Keratinocyte (primary cell): Measurements from ENCODE around the gene VMP1.
"Not testable (repeated sequence)": the region's sequence is repeated elsewhere in the genome, so short reads cannot be mapped to it uniquely, and the experiment has no call there.

ENCODE experiments used
- CTCF ChIP-seq, 3 experiments: IDR thresholded peaks in 1 of 3; conservative IDR thresholded peaks in 1 of 3; optimal IDR thresholded peaks in 1 of 3; 2 replicates in 2 of 3; 3 replicates in 1 of 3; pipeline versions ENCODE3 to v1.5.1; 2011; ENCODE audit warnings: low read length in 3 of 3, mild to moderate bottlenecking in 3 of 3, moderate library complexity in 2 of 3, control low read depth in 1 of 3, inconsistent platforms in 1 of 3; ENCODE audit not compliant: insufficient read depth in 2 of 3; ENCODE audit errors: extremely low read depth in 1 of 3
- EZH2 ChIP-seq: IDR thresholded peaks from one replicate; pipeline ENCODE4 v1.6.1; 2012; ENCODE audit warnings: inconsistent platforms, mild to moderate bottlenecking, low read length, moderate library complexity

DNA sequence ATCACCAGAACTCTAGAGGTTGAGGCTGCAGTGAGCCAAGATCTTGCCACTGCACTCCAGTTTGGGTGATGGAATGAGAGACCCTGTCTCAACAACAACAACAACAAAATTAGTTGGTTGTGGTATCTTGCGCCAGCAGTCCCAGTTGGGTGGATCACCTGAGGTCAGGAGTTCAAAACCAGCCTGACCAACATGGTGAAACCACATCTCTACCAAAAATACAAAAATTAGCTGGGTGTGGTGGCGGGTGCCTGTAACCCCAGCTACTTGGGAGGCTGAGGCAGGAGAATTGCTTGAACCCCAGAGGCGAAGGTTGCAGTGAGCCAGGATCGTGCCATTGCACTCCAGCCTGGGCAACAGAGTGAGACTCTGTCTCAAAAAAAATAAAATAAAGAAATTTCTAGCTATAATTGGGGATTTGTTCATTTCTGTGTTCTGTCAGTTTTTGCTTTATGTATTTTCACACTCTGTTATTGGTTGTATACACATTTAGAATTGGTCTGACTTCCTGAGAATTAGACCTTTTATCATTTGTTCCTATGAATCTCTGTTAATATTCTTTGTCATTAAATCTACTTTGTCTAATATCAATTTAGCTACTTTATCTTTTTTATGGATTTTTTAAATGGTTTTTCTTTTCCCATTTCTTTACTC, 51.7 kb downstream of the VMP1 start:
- TF ChIP-seq CTCF (optimal IDR thresholded peaks at IDR 0.05 in 1 of 3, IDR thresholded peaks at IDR 0.05 in 1 of 3, conservative IDR thresholded peaks at IDR 0.05 in 1 of 3; ENCODE audit: extremely low read depth in 1 of 3, insufficient read depth in 2 of 3, low read length in 3 of 3); EZH2: not testable (repeated sequence)
